Measurements from ENCODE around the gene PTRHD1.

GRCh38 chr2:24837996-24838513 is 44.9 kb upstream of the PTRHD1 start:
- no peak for TF ChIP-seq CTCF (IDR thresholded peaks at IDR 0.05; ENCODE audit: borderline replicate concordance, extremely low read depth, low read length, poor library complexity, severe bottlenecking)
- no peak for TF ChIP-seq EZH2 (IDR thresholded peaks at IDR 0.05; ENCODE audit: borderline replicate concordance, low read depth, low read length, severe bottlenecking)

All from DND-41 (cell line).